ENCODE results near the gene NCMAP. TPM values are rescaled to one million over a fixed set of nuclear protein-coding genes. Genes with fewer than 3 reads are reported as not detected.

NCMAP gene
- polyA plus RNA-seq, 2 of the 4 experiments (the other 2 are of a cell fraction): 0.13 to 1.7 TPM

- H3K9me3 ChIP-seq: no peaks in the 10 kb centered on the region
- POLR2A ChIA-PET: no interaction called here
- DNase-seq (ENCODE audit: low read depth in 1 of 2, low spot score in 1 of 2) (no peak), FAIRE-seq (no peak), ATAC-seq (no peak)
- WGBS (ENCODE audit: missing lambda C conversion rate): 93% methylated on average over 7 of the region's 7 CpGs
- H3K4me1 ChIP-seq: no peaks in the 10 kb centered on the region
- no peak overlapping the region for H3K4me2 ChIP-seq
- CTCF ChIA-PET: interaction anchor here (0.7 to 2.4 kb wide), 4 partner anchors 8 to 377 kb away, joined by 3 to 9 read pairs (median 4); no protein-coding TSS in a partner anchor
- no peak overlapping the region for H3K27ac ChIP-seq
- TF ChIP-seq BHLHE40 (IDR thresholded peaks at IDR 0.05; ENCODE audit: low read depth, low read length) (no peak), BCL3 (IDR thresholded peaks at IDR 0.05) (no peak), JUNB (IDR thresholded peaks at IDR 0.05) (no peak)
- no peak overlapping the region for H3K4me3 ChIP-seq
These were observed 23.0 kb downstream of the NCMAP start for GRCh38 chr1:24578846-24579245.

- H3K4me1 ChIP-seq: no peaks in the 10 kb centered on the region
- 69% methylated on average over 10 of the region's 10 CpGs for WGBS (ENCODE audit: missing lambda C conversion rate)
- no peak for TF ChIP-seq HOXB13 (CRISPR knock-in tag; IDR thresholded peaks at IDR 0.05; ENCODE audit: low read depth)
- TF ChIP-seq SREBF2 (IDR thresholded peaks at IDR 0.05): no peak
- no peak for TF ChIP-seq TFCP2L1 (CRISPR knock-in tag; IDR thresholded peaks at IDR 0.05)
- TF ChIP-seq RNF2 (IDR thresholded peaks at IDR 0.05; ENCODE audit: borderline replicate concordance, low read depth): no peak
- TF ChIP-seq CTCF (IDR thresholded peaks at IDR 0.05): no peak
- no peak for TF ChIP-seq FOSL2 (IDR thresholded peaks at IDR 0.05)
- no peak for TF ChIP-seq FOSL2 (CRISPR knock-in tag; IDR thresholded peaks at IDR 0.05)
- TF ChIP-seq CHD4 (IDR thresholded peaks at IDR 0.05; ENCODE audit: borderline replicate concordance): no peak
- TF ChIP-seq FOSB (CRISPR knock-in tag; IDR thresholded peaks at IDR 0.05): no peak
- TF ChIP-seq RARB (CRISPR knock-in tag; IDR thresholded peaks at IDR 0.05): no peak
- no peak for TF ChIP-seq ZFP36 (IDR thresholded peaks at IDR 0.05; ENCODE audit: borderline replicate concordance, partially characterized antibody)
- no peak for TF ChIP-seq ATOH8 (CRISPR knock-in tag; IDR thresholded peaks at IDR 0.05; ENCODE audit: low read depth)
- TF ChIP-seq NFE2L2 (conservative IDR thresholded peaks at IDR 0.05; ENCODE audit: low read length): no peak
- TF ChIP-seq BHLHE40 (IDR thresholded peaks at IDR 0.05; ENCODE audit: low read depth, low read length): no peak
- TF ChIP-seq ELK1 (IDR thresholded peaks at IDR 0.05; ENCODE audit: low read depth, low read length): no peak
- TF ChIP-seq ESRRA (IDR thresholded peaks at IDR 0.05; ENCODE audit: borderline replicate concordance, low read length): no peak
- TF ChIP-seq CBX2 (IDR thresholded peaks at IDR 0.05; ENCODE audit: borderline replicate concordance, low read depth): no peak
- TF ChIP-seq ZC3H11A (IDR thresholded peaks at IDR 0.05): no peak
- ATAC-seq (no peak), DNase-seq (ENCODE audit: low read depth in 1 of 2, low spot score in 1 of 2) (no peak), FAIRE-seq (no peak)
- H3K4me2 ChIP-seq: no peak overlapping the region
- no peak overlapping the region for H3K4me3 ChIP-seq
- H3K9me3 ChIP-seq: no peaks in the 10 kb centered on the region
- no peak overlapping the region for H3K27ac ChIP-seq
- CTCF ChIA-PET: interaction anchor here (0.6 to 2.4 kb wide), 2 partner anchors 12 to 101 kb away, joined by 3 to 9 read pairs; no protein-coding TSS in a partner anchor
- POLR2A ChIA-PET: no interaction called here
These were observed 24.9 kb downstream of the NCMAP start for GRCh38 chr1:24580756-24581155.

Measured in A549 (cell line).